Epidermal melanocyte (primary cell): ENCODE results near the gene COMMD7.
"Not testable (repeated sequence)": the region's sequence is repeated elsewhere in the genome, so short reads cannot be mapped to it uniquely, and the experiment has no call there.

Experiments used
- DNase-seq: peaks from one replicate; pipeline ENCODE4 v3.0.0; 2011; ENCODE audit warnings: low spot score; ENCODE audit not compliant: insufficient read length

Gene COMMD7

DNA sequence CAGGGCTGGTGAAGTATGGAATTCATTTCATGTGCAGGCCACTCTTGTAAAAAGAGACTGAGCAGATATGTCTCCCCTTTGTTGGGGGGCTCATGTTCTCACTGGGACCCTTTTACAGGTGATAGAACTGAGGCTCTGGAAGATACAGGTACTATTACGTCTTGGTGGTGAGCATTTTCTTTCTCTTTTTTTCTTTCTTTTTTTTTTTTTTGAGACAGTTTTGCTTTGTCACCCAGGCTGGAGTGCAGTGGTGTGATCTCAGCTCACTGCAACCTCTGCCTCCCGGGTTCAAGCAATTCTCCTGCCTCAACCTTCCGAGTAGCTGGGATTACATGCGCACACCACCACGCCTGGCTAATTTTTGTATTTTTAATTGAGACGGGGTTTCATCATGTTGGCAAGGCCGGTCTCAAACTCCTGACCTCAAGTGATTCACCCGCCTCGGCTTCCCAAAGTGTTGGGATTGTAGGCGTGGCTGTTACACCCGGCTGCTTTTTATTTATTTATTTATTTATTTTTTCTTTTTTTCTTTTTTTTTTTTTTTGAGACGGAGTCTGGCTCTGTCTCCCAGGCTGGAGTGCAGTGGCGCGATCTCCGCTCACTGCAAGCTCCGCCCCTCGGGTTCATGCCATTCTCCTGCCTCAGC, 22.1 kb upstream of the COMMD7 start:
- not testable (repeated sequence) for DNase-seq

DNA sequence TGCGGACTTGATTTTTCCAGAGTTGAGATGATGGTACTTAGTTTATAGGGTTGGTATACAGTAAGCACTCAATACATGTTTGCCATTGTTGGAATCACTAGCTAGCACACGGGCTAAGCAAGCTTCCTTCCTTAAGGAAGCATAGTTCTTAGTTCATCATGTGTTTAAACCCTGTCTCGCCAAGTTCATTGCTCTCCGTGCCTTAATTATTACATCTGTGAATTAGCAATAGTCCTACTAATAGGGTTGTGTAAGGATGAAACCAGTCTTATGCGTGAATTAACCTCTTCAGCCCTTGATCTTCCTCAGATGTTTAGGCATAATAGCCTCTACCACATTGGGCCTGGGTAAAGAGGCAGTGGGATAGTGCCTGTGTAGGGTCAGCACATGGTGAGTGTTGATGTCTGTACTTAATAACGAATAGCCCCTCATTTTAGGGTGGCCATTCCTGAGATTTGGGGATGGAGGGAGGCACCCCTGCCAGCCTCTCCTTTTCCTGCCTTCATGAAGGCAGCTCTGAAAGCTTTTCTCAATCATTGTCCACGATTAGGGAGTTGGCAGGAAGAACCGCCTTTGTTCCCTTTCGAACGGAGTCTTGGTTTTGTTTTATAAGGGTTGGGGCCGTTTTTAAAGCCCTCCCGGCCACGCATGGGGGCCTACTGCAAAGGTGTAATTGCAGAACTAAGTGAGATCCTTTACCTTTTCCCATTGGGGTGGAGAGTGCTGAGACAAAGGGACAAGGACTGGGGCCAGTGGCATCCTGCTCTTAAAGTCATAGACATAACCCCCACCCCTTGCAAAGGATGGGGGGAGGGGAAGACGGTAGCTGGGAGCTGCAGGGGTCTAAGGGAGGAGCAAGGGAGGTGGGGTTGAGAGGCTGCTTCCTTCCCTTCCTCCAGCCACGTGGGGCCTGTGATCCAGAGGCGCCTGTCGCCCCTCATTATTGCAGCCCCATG, 21.0 kb upstream of the COMMD7 start:
- DNase-seq: no peak

DNA sequence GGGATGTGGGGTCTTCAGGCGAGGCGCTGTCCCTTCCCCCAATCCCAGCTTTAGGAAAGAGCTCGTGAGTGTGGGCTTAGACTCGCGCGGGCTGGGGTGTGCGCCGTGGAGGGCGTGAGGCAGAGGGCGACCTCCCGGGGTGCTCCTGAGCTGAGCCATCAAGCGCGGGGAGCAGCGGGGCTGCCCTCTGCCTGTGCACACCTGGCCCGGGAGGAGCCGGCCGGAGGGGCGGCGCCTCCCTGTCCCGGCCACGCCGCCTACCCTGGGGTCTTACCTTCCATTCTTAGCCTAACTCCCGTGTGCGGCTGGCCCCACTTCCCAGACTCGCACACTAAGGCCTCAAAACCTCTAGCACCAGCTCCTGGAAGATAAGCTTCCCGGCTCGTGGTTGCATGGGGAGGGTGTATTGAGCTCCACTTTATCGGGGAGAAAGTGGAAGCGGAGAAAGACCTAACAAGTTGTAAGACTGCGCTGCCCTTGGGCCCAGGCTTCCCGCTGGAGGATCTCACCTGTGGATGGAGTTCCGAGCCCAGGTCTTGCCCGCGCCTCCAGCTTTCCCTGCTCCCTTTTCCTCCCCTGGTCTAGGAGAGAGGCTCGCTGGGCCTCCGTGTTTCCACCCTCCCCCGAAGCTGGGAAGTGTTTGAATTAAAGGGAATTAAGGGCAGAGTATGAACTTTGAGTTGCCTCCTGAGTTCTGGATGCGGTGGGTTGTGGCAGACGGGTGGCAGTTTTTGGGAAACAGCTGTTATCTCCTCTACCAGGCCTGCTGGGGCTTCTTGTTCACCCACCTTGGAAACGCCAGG, 20.1 kb upstream of the COMMD7 start:
- no peak for DNase-seq

DNA sequence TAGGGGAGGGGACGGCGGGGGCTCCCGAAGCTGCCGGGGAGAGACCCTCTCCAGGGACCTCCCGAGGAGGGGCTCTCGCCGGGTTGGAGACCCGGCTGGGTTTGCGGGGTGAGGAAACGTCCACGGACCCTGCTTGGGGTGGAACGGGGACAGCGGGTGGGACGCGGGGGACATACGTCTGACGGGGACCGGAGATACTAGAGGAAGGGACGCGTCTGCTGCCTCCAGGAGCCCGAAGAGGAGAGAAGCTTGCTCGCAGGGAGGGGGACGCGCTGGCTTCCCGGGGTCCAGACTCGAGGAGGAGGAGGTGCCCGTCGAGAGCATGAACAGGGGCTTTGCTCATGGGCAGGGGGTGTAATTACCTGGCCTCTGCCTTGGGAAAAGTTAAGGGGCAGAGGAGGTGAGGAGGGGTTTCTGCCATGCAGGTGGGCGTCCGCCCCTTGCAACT, 19.5 kb upstream of the COMMD7 start:
- no peak for DNase-seq

DNA sequence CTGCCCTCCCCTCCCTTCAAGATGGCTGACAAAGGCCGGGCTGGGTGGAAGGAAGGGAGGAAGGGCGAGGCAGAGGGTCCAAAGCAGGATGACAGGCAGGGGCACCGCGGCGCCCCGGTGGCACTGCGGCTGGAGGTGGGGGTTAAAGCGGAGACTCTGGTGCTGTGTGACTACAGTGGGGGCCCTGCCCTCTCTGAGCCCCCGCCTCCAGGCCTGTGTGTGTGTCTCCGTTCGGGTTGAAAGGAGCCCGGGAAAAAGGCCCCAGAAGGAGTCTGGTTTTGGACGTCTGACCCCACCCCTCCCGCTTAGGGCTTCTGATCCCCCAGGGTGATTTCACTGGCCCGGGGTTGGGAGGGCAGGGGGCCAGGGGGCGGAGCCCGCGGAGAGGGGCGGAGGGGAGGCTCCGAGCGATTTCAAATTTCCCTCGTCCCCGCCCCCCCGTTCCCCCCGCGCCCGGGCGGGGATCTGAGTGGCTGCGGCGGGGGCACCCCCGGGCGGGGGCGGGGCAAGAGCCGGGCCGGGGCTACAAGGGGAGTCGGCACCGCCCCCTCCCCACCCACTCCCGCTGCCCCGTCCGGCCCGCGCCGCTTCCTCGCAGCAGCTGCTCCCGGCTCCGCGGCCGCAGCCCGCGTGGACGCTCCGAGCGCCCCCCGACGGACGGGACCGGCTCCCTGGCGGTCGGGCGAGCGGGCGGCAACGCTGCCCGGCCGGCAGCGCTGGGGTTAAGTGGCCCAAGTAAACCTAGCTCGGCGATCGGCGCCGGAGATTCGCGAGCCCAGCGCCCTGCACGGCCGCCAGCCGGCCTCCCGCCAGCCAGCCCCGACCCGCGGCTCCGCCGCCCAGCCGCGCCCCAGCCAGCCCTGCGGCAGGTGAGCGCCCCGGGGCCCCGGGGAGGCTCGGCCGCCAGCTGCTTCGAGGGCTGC, 18.8 kb upstream of the COMMD7 start, which contains the start of gene DNMT3B:
DNMT3B (plus strand) TSS at position 555 of the 923 bp plus-strand sequence. CDS start 17,939 bp downstream, outside the sequence.
- DNase-seq: peak; percentile 81

DNA sequence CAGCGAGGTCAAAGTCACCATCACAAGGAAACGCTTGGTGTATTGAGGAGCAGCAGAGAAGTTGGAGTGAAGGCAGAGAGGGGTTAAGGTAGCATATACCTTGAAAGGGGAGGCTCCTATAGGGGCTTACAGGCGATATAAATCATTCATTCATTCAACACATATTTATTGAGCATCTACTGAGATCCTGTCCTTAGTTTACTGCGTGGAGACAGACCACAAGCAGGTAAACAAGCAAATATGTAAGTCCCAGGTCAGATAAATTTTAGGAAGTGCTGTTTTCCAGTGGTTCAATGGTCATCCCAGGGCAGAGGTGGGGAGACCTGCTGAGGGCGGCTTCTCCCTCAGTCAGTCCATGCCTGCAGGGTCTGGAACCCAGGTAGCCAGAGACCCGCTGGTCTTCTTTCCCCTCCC, 18.2 kb upstream of the COMMD7 start:
- no peak for DNase-seq

DNA sequence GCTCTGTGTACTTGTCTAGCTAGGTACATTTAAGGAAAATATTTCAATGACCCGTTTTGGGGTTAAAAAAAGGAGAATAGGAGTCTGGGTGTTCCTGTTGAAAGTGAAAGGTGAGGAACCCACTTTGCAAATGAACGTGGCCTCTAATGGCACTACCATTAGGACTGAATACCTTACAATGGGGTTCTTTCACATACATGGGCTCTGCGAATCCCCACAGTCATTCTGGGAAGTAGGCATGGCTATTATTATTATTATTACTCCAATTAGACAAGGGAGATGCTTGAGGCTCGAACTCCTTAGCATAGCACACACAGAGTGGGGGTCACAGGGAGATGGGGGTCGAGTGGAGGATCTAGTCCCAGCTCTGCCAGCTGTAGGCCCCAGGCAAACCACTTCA, 12.9 kb upstream of the COMMD7 start:
- DNase-seq: no peak

DNA sequence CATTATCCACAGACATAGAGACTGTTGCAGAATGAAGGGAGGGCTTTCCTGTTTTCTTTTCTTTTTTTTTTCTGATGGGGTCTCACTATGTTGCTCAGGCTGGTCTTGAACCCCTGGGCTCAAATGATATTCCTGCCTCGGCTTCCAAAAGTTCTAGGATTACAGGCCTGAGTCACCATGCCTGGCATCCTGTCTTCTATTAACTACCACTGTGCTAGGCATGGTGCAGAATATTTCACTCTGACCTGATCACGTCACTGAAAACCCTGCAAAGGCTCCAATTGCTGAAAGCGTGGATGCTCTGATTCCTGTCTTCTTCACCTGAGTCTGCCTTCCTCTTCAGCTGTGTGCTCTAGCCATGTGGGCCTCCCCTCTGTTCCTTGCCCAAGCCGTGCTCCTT, 10.5 kb upstream of the COMMD7 start:
- DNase-seq: no peak

DNA sequence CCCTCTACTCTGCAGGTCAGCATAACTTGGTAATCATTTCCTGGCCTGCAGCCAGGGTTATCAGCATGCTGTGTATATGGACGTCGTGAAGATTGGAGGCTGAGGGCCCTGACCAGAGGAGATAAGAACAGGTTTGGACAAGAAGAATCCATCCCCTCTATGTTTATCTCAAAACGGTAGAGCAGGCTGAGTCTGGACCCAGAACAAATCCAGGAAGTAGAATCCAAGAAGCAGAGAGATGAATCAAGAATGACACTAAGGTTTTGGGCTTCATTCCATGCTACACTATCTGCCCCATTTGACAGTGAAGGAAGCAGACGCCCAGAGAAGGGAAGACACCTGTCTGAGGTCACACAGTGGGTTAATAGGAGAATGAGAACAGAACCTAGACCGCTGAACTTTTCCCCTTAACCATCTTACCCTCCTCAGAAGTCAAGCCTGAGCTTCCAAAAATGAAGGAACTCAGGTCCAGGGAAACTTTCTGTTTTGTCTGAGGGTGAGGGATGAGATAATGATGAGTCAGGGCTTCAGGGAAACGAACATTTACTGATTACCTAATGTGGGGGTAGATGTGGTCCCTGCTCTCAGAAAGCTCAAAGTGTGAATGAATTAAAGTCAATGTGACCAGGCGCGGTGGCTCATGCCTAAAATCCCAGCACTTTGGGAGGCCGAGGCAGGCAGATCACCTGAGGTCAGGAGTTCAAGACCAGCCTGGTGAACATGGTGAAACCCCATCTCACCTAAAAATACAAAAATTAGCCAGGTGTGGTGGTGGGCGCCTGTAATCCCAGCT, 9.4 kb upstream of the COMMD7 start:
- no peak for DNase-seq

DNA sequence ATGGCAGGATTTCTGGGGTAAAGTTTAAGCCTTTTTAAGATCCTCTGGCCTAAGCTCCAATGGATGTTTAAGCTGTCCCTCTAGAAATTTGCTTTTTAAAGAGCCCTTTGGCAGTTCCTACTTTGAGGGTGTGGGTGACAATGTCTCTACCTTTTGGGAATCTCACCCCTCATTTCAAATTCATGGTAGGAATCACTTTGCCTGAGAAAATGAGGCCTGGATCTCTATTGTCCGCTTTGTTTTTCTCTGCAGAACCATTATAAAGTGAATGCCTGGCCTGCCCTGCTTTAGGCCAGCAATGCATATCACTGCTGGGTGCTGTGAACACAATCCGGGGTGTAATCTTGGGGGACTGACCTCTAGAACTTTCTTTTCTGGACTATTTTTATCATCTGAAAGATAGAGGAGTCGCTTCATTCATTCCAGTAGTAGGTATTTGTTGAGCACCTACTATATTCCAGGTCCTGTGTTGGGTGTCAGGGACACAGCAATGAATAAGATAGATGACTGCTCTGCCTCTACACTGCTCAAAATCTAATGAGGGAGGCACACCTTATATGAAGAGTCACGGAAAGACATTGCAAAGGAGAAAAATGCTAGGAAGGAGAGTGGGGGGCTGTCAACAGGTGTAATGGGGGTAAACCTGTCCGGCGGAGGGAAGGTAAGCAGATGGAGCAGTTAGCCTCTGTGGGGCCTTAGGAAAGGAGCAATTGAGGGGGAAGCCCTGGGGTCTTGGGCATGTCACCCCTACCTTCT, 8.6 kb upstream of the COMMD7 start:
- no peak for DNase-seq

DNA sequence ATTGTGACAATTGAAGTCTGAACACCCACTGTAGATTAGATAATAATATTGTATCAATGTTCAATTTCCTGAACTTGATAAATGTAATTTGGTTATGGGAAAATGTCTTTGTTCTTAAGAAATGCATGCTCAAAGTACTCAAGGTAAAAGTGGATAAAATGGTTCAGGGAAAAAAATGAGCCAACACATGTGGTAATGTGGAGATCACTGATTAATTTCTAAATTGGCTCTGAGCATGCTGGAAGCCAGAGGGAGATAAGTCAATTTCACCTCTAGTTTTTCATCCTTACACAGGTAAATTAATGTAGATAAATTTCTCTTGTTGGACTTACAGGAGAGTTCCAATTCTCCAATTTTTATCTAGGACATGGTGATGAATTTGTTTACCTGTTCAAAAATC, 8.0 kb upstream of the COMMD7 start:
- DNase-seq: no peak

DNA sequence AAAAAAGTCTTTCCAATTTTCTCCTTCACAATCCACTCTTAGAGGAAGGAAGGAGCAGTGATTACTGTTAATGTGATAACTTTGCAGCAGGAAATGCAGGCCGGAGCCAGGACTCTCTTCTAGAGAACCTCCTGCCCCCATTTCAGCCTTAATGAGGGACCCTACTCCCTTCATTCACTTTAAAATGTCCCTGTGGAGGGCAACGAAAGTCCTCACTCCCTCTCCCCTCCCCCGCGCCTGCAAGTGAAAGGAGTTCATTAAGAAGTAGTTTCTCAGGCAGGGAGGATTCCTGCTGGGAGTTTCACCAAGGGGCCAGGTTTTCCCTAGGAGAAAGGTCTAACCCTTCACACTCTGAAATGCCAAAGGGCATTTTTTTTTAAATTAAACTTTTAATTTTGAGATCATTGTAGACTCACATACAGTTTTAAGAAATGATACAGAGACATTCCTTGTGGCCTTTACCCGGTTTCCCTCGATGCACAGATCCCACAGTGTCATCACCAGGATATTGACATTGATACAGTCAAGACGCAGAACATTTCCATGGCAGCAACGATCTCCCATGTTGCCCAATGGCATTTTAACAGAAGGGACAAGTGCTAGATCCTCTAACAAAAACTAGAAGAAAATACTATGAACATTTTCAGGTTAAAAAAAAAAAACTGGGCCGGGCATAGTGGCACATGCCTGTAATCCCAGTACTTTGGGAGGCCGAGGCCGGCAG, 6.8 kb upstream of the COMMD7 start:
- no peak for DNase-seq

DNA sequence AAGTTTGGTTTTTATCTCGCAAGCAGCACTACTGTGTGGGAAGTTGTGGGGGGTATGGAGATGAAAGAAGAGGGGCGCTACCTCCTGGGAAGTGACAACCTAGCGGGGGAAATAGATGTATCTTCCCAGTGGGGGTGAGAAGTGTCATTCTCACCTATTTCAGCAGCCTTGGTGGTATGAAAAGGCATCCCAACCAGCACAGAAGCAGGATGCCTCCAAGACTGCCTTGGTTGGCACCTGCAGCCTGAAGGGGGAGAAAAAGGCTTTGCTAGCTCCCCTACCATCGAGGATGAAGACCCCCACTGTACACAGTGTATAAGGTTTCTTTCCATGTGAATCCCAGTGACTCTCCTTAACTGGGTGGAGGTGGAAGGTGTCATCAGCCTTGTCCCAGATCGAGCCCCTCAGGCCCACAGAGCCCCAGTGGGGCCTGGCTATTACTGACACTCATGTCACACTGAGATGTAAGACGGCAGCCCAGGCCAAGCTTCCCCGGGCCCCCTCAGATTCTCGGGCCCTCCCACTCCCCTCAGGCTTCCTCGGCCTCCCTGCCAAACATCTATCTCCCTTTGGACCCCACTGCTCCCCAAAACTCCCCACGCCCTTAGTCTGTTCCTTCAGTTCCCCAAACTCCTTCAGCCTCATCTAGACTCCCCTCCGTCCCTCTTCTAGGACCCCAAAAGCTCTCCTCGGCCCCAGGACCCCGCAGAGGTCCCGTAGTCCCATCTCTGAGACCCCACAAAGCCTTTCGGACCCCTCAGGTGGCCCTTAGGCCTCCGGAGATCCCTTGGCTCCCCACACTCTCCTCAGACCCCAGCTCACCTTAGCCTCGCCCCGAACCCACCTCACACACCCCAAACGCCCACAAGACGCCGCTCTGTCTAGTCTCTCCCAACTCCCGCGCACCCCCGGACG, 688 bp downstream of the COMMD7 start:
- DNase-seq: no peak

DNA sequence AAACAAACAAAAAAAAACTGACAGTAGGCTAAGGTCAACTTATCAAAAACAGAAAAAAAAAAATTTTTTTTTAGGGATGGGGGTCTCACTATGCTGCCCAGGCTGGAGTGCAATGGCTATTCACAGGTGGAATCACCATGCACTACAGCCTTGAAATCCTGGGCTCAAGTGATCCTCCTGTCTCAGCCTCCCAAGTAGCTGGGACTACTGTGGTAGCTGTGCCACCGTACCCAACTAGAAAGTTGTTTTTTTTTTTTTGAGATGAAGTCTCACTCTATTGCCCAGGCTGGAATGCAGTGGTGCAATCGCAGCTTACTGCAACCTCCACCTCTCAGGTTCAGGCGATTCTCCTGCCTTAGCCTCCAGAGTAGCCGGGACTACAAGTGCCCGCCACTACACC, 2.1 kb downstream of the COMMD7 start:
- no peak for DNase-seq

DNA sequence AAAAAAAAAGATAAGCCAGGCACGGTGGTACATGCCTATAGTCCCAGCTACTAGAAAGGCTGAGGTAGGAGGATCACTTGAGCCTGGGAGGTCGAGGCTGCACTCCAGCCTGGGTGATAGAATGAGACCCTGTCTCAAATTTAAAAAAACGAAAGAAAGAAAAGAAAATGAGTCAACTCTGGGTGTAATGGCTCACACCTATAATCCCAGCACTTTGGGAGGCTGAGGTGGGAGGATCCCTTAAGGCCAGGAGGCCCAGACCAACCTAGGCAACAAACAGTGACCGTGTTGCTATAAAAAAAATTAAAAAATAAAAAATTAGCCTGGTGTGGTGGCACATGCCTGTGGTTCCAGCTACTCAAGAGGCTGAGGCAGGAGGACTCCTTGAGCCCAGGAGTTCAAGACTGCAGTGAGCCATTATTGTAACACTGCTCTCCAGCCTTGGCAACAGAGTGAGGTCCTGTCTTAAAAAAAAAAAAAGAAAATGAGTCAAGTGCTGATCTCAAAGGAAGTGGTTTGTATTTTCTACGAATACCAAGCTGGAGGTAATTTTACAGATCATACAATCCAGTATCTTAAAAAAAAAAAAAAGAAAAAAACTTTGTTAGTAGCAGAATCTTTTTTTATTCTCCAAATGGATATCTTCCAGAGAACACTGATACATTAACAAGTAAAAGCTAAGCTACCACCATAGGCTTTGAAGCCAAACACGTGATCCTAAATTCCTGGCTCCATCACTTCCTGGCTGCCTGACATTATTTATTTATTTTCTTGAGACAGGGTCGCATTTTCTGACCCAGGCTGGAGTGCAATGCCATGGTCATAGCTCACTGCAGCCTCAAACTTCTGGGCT, 5.7 kb downstream of the COMMD7 start:
- no peak for DNase-seq

DNA sequence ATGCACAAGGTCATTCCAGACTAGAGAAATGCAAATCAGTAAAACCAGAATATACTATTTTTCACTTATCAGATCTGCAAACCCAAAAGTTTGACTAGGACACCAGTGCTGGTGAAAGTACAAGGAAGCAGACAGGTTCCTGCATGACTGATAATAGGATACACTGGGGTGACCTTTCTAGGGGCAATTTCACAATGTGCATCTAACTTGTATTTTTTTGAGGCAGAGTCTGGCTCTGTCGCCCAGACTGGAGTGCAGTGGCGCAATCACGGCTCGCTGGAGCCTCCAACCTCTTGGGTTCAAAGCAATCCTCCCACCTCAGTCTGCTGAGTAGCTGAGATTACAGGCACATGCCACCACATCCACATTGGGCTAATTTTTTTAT, 11.4 kb downstream of the COMMD7 start:
- DNase-seq: no peak
